A673 (cell line): ENCODE results near the gene TRIM13. TPM values are rescaled to one million over a fixed set of nuclear protein-coding genes. Genes with fewer than 3 reads are reported as not detected.

ENCODE experiments used
- BruUV-seq: library from RNA; stranded (reverse); fragments of 400-500 nt; replicated peaks from 2 replicates; lab custom pipeline; 2021; lab: Mats Ljungman, UMichigan
- CTCF ChIA-PET: fragments of 300-600 bp; sonication (Branson Sonifier 250); formaldehyde crosslinking; loops from one replicate; lab custom pipeline; 2022; ENCODE audit warnings: antibody characterized with exemption; lab: Charles Lee
- POLR2A ChIA-PET: fragments of 300-600 bp; sonication (Branson Sonifier 250); formaldehyde crosslinking; loops from one replicate; lab custom pipeline; 2022; ENCODE audit warnings: antibody characterized with exemption; ENCODE audit not compliant: low non-redundant PET; lab: Charles Lee
- DNase-seq: peaks from one replicate; pipeline ENCODE4 v3.0.0-alpha.2; 2015; ENCODE audit warnings: low spot score
- H3K27ac ChIP-seq: fragments of 200-600 bp; sonication (generic); 2 replicates; pipeline ENCODE4 v1.5.1; 2016; ENCODE audit warnings: mixed run types, low read depth, mild to moderate bottlenecking, mixed read lengths, antibody characterized with exemption, low read length; ENCODE audit not compliant: poor library complexity, severe bottlenecking
- H3K27me3 ChIP-seq: fragments of 200-600 bp; sonication (generic); replicated peaks from 2 replicates; pipeline ENCODE4 v1.6.1; 2017; ENCODE audit warnings: mixed run types, low read depth, mild to moderate bottlenecking, mixed read lengths, antibody characterized with exemption, low read length; ENCODE audit not compliant: insufficient read depth, poor library complexity
- H3K36me3 ChIP-seq: fragments of 200-600 bp; sonication (generic); 2 replicates; pipeline ENCODE4 v1.6.1; 2016; ENCODE audit warnings: mixed run types, mild to moderate bottlenecking, mixed read lengths, antibody characterized with exemption, low read length; ENCODE audit not compliant: insufficient read depth, poor library complexity, severe bottlenecking
- H3K4me1 ChIP-seq: fragments of 200-600 bp; sonication (generic); 2 replicates; pipeline ENCODE4 v1.6.1; 2017; ENCODE audit warnings: mixed run types, mild to moderate bottlenecking, mixed read lengths, antibody characterized with exemption, low read length; ENCODE audit not compliant: insufficient read depth, poor library complexity, severe bottlenecking
- H3K4me3 ChIP-seq: fragments of 200-600 bp; sonication (generic); 2 replicates; pipeline ENCODE4 v1.5.1; 2016; ENCODE audit warnings: low read depth, mixed run types, mild to moderate bottlenecking, mixed read lengths, low read length; ENCODE audit not compliant: poor library complexity, severe bottlenecking
- H3K9me3 ChIP-seq: fragments of 200-600 bp; sonication (generic); 2 replicates; pipeline ENCODE4 v1.6.1; 2016; ENCODE audit warnings: mixed run types, low read depth, mild to moderate bottlenecking, mixed read lengths, antibody characterized with exemption, low read length; ENCODE audit not compliant: poor library complexity, severe bottlenecking
- EZH2 ChIP-seq: fragments of 200-600 bp; sonication (generic); IDR thresholded peaks from 2 replicates; pipeline ENCODE4 v1.6.1; 2017; ENCODE audit warnings: borderline replicate concordance, low read depth, mild to moderate bottlenecking, mixed read lengths, antibody characterized with exemption, low read length; ENCODE audit not compliant: poor library complexity, severe bottlenecking
- intact Hi-C: fragments of 100-400 bp; cut with micrococcal nuclease; formaldehyde crosslinking; loops from one replicate; pipeline ENCODE4 v1.10.0; 2022; ENCODE audit not compliant: unreplicated experiment
- total RNA-seq: library from RNA; stranded (reverse); gene quantifications from 2 replicates; pipeline ENCODE4 v1.2.3, GENCODE V29; 2021
- TF ChIP-seq, protein P1 (sequence below): fragments of 300-800, 200-600 bp; sonication (generic); conservative IDR thresholded peaks from 2 replicates; pipeline ENCODE4 v1.5.1; 2017; ENCODE audit warnings: low read depth, mild to moderate bottlenecking, antibody characterized with exemption, low read length, moderate library complexity, mixed read lengths

TRIM13 gene
- total RNA-seq, 1 experiment from 2014 or later = 38.7 TPM

DNA sequence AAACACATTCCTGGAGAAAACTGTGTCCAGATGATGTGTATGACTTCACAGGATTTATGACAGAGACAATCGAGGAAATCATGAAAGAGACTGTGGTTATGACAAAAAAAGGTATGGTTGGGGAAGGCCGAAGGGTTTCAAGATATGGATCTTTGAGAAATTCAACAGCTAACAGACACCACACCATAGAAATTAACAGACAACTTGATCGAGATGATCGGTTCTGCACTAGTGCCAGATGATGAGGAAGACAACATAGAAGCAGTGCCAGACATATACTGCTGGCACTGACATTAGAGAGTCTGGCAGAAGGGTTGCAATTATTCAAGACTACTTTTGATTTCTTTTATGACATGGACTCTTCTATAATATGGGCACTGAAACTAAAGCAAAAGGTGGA lies 55.6 kb downstream of the TRIM13 start:
- intact Hi-C loops = no loop called here
- no TSS peak for BruUV-seq

DNA sequence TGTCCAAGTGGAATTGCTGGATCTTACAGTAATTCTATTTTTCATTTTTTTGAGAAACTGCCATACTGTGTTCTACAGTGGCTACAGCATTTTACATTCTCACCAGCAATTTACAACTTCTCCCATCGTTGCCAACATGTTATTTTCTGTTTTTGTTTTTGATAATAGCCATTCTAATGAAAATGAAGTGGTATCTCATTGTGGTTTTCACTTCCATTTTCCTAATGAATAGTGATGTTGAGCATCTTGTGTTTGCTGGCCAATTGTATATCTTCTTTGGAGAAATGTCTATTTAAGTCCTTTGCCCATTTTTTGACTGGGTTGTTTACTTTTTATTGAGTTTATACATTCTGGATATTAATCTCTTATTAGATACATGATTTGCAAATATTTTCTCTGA lies 57.0 kb downstream of the TRIM13 start:
- no peak for DNase-seq
- CTCF ChIA-PET = no interaction called here
- no peak overlapping the region for H3K27ac ChIP-seq
- TF ChIP-seq, protein P1, sequence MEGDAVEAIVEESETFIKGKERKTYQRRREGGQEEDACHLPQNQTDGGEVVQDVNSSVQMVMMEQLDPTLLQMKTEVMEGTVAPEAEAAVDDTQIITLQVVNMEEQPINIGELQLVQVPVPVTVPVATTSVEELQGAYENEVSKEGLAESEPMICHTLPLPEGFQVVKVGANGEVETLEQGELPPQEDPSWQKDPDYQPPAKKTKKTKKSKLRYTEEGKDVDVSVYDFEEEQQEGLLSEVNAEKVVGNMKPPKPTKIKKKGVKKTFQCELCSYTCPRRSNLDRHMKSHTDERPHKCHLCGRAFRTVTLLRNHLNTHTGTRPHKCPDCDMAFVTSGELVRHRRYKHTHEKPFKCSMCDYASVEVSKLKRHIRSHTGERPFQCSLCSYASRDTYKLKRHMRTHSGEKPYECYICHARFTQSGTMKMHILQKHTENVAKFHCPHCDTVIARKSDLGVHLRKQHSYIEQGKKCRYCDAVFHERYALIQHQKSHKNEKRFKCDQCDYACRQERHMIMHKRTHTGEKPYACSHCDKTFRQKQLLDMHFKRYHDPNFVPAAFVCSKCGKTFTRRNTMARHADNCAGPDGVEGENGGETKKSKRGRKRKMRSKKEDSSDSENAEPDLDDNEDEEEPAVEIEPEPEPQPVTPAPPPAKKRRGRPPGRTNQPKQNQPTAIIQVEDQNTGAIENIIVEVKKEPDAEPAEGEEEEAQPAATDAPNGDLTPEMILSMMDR = no peak
- no peak for TF ChIP-seq EZH2
- H3K4me3 ChIP-seq = no peak overlapping the region
- H3K36me3 ChIP-seq = peaks cover 39% of the 10 kb centered on the region
- no peaks in the 10 kb centered on the region for H3K4me1 ChIP-seq
- intact Hi-C loops = no loop called here
- no peaks in the 10 kb centered on the region for H3K9me3 ChIP-seq
- no peaks in the 10 kb centered on the region for H3K27me3 ChIP-seq
- POLR2A ChIA-PET = no interaction called here
- BruUV-seq = no TSS peak

More for the DNA sequence above, 55.6 kb downstream of the TRIM13 start:
- no peaks in the 10 kb centered on the region for H3K9me3 ChIP-seq
- no peak for DNase-seq
- no peaks in the 10 kb centered on the region for H3K4me1 ChIP-seq
- peaks cover 42% of the 10 kb centered on the region for H3K36me3 ChIP-seq
- TF ChIP-seq, protein P1 = no peak
- no peak for TF ChIP-seq EZH2
- H3K27me3 ChIP-seq = no peaks in the 10 kb centered on the region
- no peak overlapping the region for H3K4me3 ChIP-seq
- POLR2A ChIA-PET = no interaction called here
- CTCF ChIA-PET = interaction anchor here (0.6 kb wide), 1 partner anchor 490 kb away, joined by 3 read pairs; no protein-coding TSS in a partner anchor
- H3K27ac ChIP-seq = no peak overlapping the region

DNA sequence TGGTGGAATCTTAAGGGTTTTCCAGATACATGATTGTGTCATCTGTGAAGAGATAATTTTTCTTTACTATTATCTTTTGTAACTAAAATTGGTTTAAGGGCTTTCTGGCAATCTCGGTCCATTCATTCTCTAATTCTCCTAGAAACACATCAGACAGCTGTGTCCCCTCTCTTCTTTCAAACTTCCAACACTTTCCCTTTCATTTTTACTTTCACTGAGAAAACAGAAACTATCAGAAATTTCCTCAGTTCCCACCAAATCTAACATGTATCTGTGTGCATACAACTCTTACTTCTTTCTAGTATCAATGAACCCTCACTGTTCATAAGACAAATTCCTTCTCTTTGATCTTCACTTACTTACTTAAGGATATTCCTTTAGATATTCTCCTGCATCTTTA lies 58.6 kb downstream of the TRIM13 start:
- H3K4me3 ChIP-seq = no peak overlapping the region
- H3K4me1 ChIP-seq = no peaks in the 10 kb centered on the region
- H3K36me3 ChIP-seq = peaks cover 47% of the 10 kb centered on the region
- BruUV-seq = no TSS peak
- intact Hi-C loops = no loop called here
- no peaks in the 10 kb centered on the region for H3K27me3 ChIP-seq
- H3K9me3 ChIP-seq = no peaks in the 10 kb centered on the region
- POLR2A ChIA-PET = no interaction called here
- CTCF ChIA-PET = no interaction called here
- no peak for DNase-seq
- no peak overlapping the region for H3K27ac ChIP-seq
- TF ChIP-seq, protein P1 = no peak
- no peak for TF ChIP-seq EZH2
